D721Med (cell line): ENCODE results near the gene POM121L2.
"Not testable (repeated sequence)": the region's sequence is repeated elsewhere in the genome, so short reads cannot be mapped to it uniquely, and the experiment has no call there.

Source experiments
- DNase-seq: peaks from one replicate; pipeline ENCODE4 v3.0.0; 2011; ENCODE audit warnings: low spot score; ENCODE audit not compliant: insufficient read length
- FAIRE-seq: peaks from 2 replicates; lab custom pipeline; 2011; peaks lifted over from hg19 to GRCh38; lab: Jason Lieb, UNC
- TF ChIP-seq, protein P1 (sequence below): IDR thresholded peaks from 2 replicates; pipeline ENCODE4 v1.5.1; 2012; ENCODE audit warnings: mild to moderate bottlenecking, control low read depth; ENCODE audit not compliant: insufficient read depth; ENCODE audit errors: missing control alignments

The POM121L2 gene

GRCh38 chr6:27275025-27275956 lies 36.8 kb downstream of the POM121L2 start:
- DNase-seq (no peak), FAIRE-seq (no peak)
- TF ChIP-seq, protein P1, sequence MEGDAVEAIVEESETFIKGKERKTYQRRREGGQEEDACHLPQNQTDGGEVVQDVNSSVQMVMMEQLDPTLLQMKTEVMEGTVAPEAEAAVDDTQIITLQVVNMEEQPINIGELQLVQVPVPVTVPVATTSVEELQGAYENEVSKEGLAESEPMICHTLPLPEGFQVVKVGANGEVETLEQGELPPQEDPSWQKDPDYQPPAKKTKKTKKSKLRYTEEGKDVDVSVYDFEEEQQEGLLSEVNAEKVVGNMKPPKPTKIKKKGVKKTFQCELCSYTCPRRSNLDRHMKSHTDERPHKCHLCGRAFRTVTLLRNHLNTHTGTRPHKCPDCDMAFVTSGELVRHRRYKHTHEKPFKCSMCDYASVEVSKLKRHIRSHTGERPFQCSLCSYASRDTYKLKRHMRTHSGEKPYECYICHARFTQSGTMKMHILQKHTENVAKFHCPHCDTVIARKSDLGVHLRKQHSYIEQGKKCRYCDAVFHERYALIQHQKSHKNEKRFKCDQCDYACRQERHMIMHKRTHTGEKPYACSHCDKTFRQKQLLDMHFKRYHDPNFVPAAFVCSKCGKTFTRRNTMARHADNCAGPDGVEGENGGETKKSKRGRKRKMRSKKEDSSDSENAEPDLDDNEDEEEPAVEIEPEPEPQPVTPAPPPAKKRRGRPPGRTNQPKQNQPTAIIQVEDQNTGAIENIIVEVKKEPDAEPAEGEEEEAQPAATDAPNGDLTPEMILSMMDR: no peak

- TF ChIP-seq, protein P1: no peak
- DNase-seq (no peak), FAIRE-seq (no peak)
These were observed 38.3 kb downstream of the POM121L2 start for GRCh38 chr6:27273783-27274182.

DNA sequence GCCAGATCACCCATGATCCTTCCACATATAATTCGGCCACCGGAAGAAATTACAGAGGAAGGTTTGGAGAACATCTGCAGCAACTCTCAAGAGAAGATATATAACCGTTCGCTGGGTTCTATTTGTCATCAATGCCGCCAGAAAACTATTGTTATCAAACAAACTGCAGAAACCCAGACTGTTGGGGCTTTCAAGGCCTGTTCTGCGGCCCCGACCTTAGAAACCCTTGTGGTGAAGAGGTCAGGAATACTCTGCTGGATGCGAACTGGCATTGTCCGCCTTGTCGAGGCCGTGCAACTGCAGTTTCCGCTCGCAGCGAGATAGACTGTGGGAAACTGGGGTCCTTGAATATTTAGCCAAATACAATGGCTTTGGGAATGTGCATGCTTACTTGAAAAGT lies 43.3 kb downstream of the POM121L2 start:
- TF ChIP-seq, protein P1: no peak
- no peak for FAIRE-seq
- no peak for DNase-seq

GRCh38 chr6:27267857-27268434 lies 44.1 kb downstream of the POM121L2 start:
- no peak for FAIRE-seq
- DNase-seq: no peak
- TF ChIP-seq, protein P1: no peak

GRCh38 chr6:27267003-27267402 lies 45.1 kb downstream of the POM121L2 start:
- not testable (repeated sequence) for DNase-seq, FAIRE-seq

- no peak for DNase-seq
- TF ChIP-seq, protein P1: no peak
- no peak for FAIRE-seq
These were observed 48.2 kb downstream of the POM121L2 start for GRCh38 chr6:27263886-27264285.

DNA sequence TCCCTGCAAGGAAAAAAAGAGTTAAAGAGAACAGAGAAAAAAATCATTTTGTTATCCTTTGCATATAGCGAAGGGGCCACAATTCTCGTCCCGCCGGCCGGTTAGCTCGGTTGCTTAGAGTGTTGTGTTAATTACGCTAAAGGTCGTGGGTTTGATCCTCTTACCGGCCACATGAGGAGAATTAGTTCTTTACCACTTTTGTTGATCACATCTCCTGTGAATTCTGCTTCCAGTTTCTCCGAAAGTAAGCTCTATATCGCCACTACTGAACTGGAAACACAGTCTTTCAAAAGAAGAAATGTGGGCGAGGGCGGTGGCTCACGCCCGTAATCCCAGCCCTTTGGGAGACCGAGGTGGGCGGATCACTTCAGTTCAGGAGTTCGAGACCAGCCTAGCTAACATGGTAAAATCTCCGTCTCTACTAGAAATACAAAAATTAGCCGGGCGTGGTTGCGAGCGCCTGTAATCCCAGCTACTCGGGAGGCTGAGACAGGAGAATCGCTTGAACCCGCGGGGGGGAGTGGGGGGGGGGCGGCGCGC lies 51.2 kb downstream of the POM121L2 start:
- FAIRE-seq (no peak), DNase-seq (no peak)
- TF ChIP-seq, protein P1: no peak
